ENCODE measurements around the gene SDF4. TPM values are rescaled to one million over a fixed set of nuclear protein-coding genes. Genes with fewer than 3 reads are reported as not detected.

SDF4 gene
- total and polyA plus RNA-seq, 2 of the 13 experiments (the other 11 are each of a cell fraction or from before 2014, with no cell fraction given) = 80.8 to 107 TPM

- peak; percentile 52 for TF ChIP-seq ZNF407 (CRISPR knock-in tag; IDR thresholded peaks at IDR 0.05; ENCODE audit: not compliant biosample characterization)
- peak; percentile 50 for TF ChIP-seq POGK (CRISPR knock-in tag; conservative IDR thresholded peaks at IDR 0.05)
- TF ChIP-seq TEAD3 (CRISPR knock-in tag; optimal IDR thresholded peaks at IDR 0.05; ENCODE audit: borderline replicate concordance) = peak; percentile 9
- no peak; the same call in 1 of the 2 replicates for TF ChIP-seq ZNF367 (CRISPR knock-in tag; IDR thresholded peaks at IDR 0.05; ENCODE audit: borderline replicate concordance)
- TF ChIP-seq ELF4 (CRISPR knock-in tag; IDR thresholded peaks at IDR 0.05; ENCODE audit: borderline replicate concordance) = peak; percentile 79; the same call in 1 of the 2 replicates
- TF ChIP-seq CBX2 (IDR thresholded peaks at IDR 0.05; ENCODE audit: low read depth, low read length) = no peak
- TF ChIP-seq CBX2 (CRISPR knock-in tag; IDR thresholded peaks at IDR 0.05; ENCODE audit: low read depth) = no peak
- TF ChIP-seq ZNF451 (CRISPR knock-in tag; IDR thresholded peaks at IDR 0.05) = peak; percentile 72; the same call in 1 of the 2 replicates
- TF ChIP-seq HNRNPK (IDR thresholded peaks at IDR 0.05; ENCODE audit: low read depth, low read length, poor library complexity, severe bottlenecking) = peak; percentile 35
- no peak for TF ChIP-seq HOXA7 (CRISPR knock-in tag; IDR thresholded peaks at IDR 0.05)
- TF ChIP-seq KLF12 (CRISPR knock-in tag; IDR thresholded peaks at IDR 0.05; ENCODE audit: borderline replicate concordance) = peak; percentile 42; the same call in 1 of the 2 replicates
- TF ChIP-seq CBX5 (CRISPR knock-in tag; IDR thresholded peaks at IDR 0.05; ENCODE audit: borderline replicate concordance) = no peak
- TF ChIP-seq, protein P1, sequence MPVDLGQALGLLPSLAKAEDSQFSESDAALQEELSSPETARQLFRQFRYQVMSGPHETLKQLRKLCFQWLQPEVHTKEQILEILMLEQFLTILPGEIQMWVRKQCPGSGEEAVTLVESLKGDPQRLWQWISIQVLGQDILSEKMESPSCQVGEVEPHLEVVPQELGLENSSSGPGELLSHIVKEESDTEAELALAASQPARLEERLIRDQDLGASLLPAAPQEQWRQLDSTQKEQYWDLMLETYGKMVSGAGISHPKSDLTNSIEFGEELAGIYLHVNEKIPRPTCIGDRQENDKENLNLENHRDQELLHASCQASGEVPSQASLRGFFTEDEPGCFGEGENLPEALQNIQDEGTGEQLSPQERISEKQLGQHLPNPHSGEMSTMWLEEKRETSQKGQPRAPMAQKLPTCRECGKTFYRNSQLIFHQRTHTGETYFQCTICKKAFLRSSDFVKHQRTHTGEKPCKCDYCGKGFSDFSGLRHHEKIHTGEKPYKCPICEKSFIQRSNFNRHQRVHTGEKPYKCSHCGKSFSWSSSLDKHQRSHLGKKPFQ (CRISPR knock-in tag; IDR thresholded peaks at IDR 0.05; ENCODE audit: insufficient replicate concordance) = peak; percentile 77
- TF ChIP-seq, protein P2, sequence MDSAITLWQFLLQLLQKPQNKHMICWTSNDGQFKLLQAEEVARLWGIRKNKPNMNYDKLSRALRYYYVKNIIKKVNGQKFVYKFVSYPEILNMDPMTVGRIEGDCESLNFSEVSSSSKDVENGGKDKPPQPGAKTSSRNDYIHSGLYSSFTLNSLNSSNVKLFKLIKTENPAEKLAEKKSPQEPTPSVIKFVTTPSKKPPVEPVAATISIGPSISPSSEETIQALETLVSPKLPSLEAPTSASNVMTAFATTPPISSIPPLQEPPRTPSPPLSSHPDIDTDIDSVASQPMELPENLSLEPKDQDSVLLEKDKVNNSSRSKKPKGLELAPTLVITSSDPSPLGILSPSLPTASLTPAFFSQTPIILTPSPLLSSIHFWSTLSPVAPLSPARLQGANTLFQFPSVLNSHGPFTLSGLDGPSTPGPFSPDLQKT (CRISPR knock-in tag; IDR thresholded peaks at IDR 0.05; ENCODE audit: borderline replicate concordance) = no peak
Measured at GRCh38 chr1:1231400-1232207, at the start of gene SDF4 (continued).
